Measurements from ENCODE around the gene SYNGAP1.

The SYNGAP1 gene

DNA sequence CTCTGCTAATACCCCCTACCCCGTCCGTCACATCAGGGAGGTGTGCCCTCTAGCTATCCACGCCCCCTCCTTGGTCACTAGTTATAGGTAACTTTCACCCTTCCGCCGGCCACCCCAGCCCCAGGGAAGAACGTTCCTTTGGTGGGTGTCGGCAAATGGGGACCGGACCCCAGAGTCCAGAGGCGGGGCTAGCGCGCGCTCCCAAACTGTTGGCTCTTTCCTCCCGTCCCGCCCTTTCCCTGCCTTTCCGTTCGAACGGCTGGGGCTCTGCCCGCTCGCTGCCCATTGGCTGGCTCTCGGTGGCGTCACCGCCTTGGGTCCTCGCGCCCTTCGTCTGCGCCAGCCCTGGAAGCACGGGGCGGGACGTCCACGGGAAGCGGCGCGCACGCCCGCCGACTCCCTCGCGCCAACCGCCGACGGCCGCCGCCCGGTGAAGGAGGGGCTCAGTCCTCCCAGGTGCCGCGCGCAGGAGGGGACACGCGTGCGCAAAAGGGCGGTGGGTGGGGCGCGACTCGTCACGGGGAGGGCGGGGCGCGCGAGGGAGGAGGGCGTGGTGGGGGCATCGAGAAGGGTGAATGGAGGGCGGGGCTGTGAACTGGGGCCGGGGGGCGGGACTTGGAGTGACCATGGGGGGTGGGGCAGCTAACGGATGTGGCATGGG is 9.7 kb upstream of the SYNGAP1 start:
- no peak overlapping the region for H4K8ac ChIP-seq (ENCODE audit: low read depth, low read length)
- no peak overlapping the region for H2BK12ac ChIP-seq (ENCODE audit: low read length)
- no peaks in the 10 kb centered on the region for H3K27me3 ChIP-seq (ENCODE audit: control insufficient read depth in 3 of 3, insufficient read depth in 3 of 3, low read depth in 1 of 3, low read length in 3 of 3)
- H3K4me1 ChIP-seq (ENCODE audit: control insufficient read depth in 2 of 2, insufficient read depth in 1 of 2, low read depth in 1 of 2, low read length in 2 of 2), result peaks cover 3 to 4% of the 10 kb centered on the region in 2 donors
- peak overlapping the region; percentile 97 for H3K23ac ChIP-seq (ENCODE audit: low read depth, low read length, poor library complexity)
- H2AK5ac ChIP-seq (ENCODE audit: low read depth, low read length), result no peak overlapping the region
- peak overlapping the region; percentile 88 for H2AFZ ChIP-seq (ENCODE audit: low read length)
- no peaks in the 10 kb centered on the region for H3K79me1 ChIP-seq (ENCODE audit: low read depth, low read length)
- H3K27ac ChIP-seq (replicated peaks; ENCODE audit: low read length), result peak overlapping the region; percentile 98
- no peak overlapping the region for H4K91ac ChIP-seq (ENCODE audit: low read depth, low read length, poor library complexity)
- peak overlapping the region; percentile 69 for H3K18ac ChIP-seq (ENCODE audit: low read length)
- H2BK5ac ChIP-seq (ENCODE audit: low read length), result peak overlapping the region; percentile 79
- H3K4me3 ChIP-seq (ENCODE audit: low read length in 2 of 2), result peak overlapping the region; percentile 66 to 78
- H3K4ac ChIP-seq (ENCODE audit: low read length), result no peak overlapping the region
- no peak overlapping the region for H2BK15ac ChIP-seq (ENCODE audit: low read length)
- H3K9ac ChIP-seq (ENCODE audit: low read depth, low read length, poor library complexity), result peak overlapping the region; percentile 78
- H2BK120ac ChIP-seq (ENCODE audit: low read depth, low read length), result no peak overlapping the region
- peak; percentile 99 for DNase-seq (ENCODE audit: low spot score)
- H3K9me3 ChIP-seq (replicated peaks in 1 of 2; ENCODE audit: control insufficient read depth in 2 of 2, insufficient read depth in 1 of 2, low read depth in 1 of 2, low read length in 2 of 2), result no peaks in the 10 kb centered on the region
- no CpG with 5 or more reads among the region's 65 CpGs for WGBS, 2 donors (ENCODE audit: extremely low coverage in 2 of 2, insufficient read length in 2 of 2, insufficient replicate concordance in 1 of 2)
- peaks cover 45 to 73% of the 10 kb centered on the region in 2 donors for H3K36me3 ChIP-seq (replicated peaks in 1 of 2; ENCODE audit: control insufficient read depth in 2 of 2, insufficient read depth in 2 of 2, low read length in 2 of 2)
- H3K14ac ChIP-seq (ENCODE audit: low read length), result no peak overlapping the region
- peak overlapping the region; percentile 66 for H3K4me2 ChIP-seq (ENCODE audit: insufficient read depth, low read length, poor library complexity, severe bottlenecking)

DNA sequence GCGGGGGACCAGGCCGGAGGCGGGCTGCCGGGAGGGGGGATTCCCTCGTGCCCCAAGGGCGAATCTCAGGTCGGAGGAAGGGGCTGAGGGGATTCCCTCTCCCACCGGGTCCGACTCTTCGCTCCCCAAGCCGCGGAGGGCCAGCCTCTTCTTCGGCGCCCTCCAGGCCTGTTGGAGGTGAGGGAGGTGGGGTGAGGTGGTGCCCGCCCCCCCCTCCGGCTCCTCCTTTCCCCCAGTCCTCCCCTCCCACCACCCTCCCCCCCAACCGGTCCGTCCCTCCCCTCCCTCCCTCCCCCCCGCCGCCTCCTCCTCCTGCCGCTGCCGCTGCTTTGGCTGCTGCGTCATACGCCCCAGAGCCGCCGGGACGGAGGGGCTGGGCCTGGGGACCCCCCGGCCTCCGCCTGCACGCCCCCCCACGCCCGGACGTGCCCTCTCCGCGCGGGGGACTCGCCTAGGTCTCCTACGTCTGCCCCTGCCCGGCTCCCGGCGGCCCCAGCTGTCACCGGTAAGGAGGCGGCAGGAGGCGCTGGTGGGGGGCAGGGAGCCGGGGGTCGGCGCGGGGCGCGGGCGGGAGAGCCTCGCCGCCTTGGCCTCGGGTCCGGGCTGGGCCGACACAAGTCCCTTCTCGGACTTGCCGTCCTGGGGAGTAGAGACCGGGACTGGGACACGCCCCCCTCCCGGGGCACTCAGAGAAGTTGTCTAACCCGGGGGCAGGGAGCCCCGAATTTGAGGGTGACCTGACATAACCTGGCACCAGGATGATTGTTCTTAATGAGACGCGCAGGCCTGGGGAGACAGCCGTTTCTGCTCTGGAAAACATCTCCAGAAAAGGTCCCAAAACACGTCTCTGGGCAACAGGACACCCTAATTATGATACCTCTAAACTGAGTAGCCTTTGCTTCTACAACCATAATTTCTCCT is 8.9 kb upstream of the SYNGAP1 start, which contains the start of gene PHF1:
PHF1 (plus strand) TSS at position 304 of the 921 bp plus-strand sequence. CDS start 1,250 bp downstream, outside the sequence.
- peak within 1 kb of the TSS; percentile 49 for H2BK15ac ChIP-seq (ENCODE audit: low read length)
- WGBS, 2 donors (ENCODE audit: extremely low coverage in 2 of 2, insufficient read length in 2 of 2, insufficient replicate concordance in 1 of 2), result no CpG with 5 or more reads among the region's 67 CpGs
- peak within 1 kb of the TSS; percentile 98 for H3K18ac ChIP-seq (ENCODE audit: low read length)
- no peak within 1 kb of the TSS for H4K91ac ChIP-seq (ENCODE audit: low read depth, low read length, poor library complexity)
- H3K9ac ChIP-seq (ENCODE audit: low read depth, low read length, poor library complexity), result peak within 1 kb of the TSS; percentile 91
- peak within 1 kb of the TSS; percentile 66 to 92 for H3K4me3 ChIP-seq (ENCODE audit: low read length in 2 of 2)
- H3K79me1 ChIP-seq (ENCODE audit: low read depth, low read length), result no peaks in the 10 kb centered on the region
- H3K4me2 ChIP-seq (ENCODE audit: insufficient read depth, low read length, poor library complexity, severe bottlenecking), result peak within 1 kb of the TSS; percentile 73
- no peaks in the 10 kb centered on the region for H3K9me3 ChIP-seq (replicated peaks in 1 of 2; ENCODE audit: control insufficient read depth in 2 of 2, insufficient read depth in 1 of 2, low read depth in 1 of 2, low read length in 2 of 2)
- no peaks in the 10 kb centered on the region for H3K27me3 ChIP-seq (ENCODE audit: control insufficient read depth in 3 of 3, insufficient read depth in 3 of 3, low read depth in 1 of 3, low read length in 3 of 3)
- H2AK5ac ChIP-seq (ENCODE audit: low read depth, low read length), result peak within 1 kb of the TSS; percentile 77
- no peak within 1 kb of the TSS for H2BK12ac ChIP-seq (ENCODE audit: low read length)
- H3K23ac ChIP-seq (ENCODE audit: low read depth, low read length, poor library complexity), result peak within 1 kb of the TSS; percentile 97
- peak within 1 kb of the TSS; percentile 98 for H3K27ac ChIP-seq (replicated peaks; ENCODE audit: low read length)
- H3K4ac ChIP-seq (ENCODE audit: low read length), result no peak within 1 kb of the TSS
- H3K36me3 ChIP-seq (replicated peaks in 1 of 2; ENCODE audit: control insufficient read depth in 2 of 2, insufficient read depth in 2 of 2, low read length in 2 of 2), result peaks cover 44 to 73% of the 10 kb centered on the region in 2 donors
- H2BK5ac ChIP-seq (ENCODE audit: low read length), result peak within 1 kb of the TSS; percentile 79
- H3K4me1 ChIP-seq (ENCODE audit: control insufficient read depth in 2 of 2, insufficient read depth in 1 of 2, low read depth in 1 of 2, low read length in 2 of 2), result peaks cover 3 to 7% of the 10 kb centered on the region in 2 donors
- H4K8ac ChIP-seq (ENCODE audit: low read depth, low read length), result no peak within 1 kb of the TSS
- no peak for DNase-seq (ENCODE audit: low spot score)
- H2AFZ ChIP-seq (ENCODE audit: low read length), result peak within 1 kb of the TSS; percentile 88
- no peak within 1 kb of the TSS for H2BK120ac ChIP-seq (ENCODE audit: low read depth, low read length)
- H3K14ac ChIP-seq (ENCODE audit: low read length), result no peak within 1 kb of the TSS

DNA sequence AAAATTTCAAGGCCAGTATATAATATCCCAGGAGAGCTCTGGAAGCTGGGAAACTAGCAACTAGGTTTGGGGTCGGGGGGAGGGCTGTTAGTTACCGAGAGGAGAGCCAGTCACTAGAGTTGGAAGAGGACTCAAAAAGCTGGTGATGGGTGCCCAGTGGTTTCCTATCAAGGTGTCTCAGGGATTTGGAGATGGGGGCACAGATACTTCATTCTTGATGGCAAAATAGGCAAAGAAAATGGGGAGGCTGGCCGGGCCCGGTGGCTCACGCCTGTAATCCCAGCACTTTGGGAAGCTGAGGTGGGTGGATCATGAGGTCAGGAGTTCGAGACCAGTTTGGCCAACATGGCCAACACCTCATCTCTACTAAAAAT is 8.2 kb upstream of the SYNGAP1 start:
- DNase-seq (ENCODE audit: low spot score), result no peak
- no peak overlapping the region for H3K23ac ChIP-seq (ENCODE audit: low read depth, low read length, poor library complexity)
- H3K9me3 ChIP-seq (replicated peaks in 1 of 2; ENCODE audit: control insufficient read depth in 2 of 2, insufficient read depth in 1 of 2, low read depth in 1 of 2, low read length in 2 of 2), result no peaks in the 10 kb centered on the region
- no peak overlapping the region for H2BK120ac ChIP-seq (ENCODE audit: low read depth, low read length)
- no peak overlapping the region for H2BK12ac ChIP-seq (ENCODE audit: low read length)
- no peak overlapping the region for H3K4ac ChIP-seq (ENCODE audit: low read length)
- no peak overlapping the region for H4K91ac ChIP-seq (ENCODE audit: low read depth, low read length, poor library complexity)
- no peak overlapping the region for H2AK5ac ChIP-seq (ENCODE audit: low read depth, low read length)
- peaks cover 41 to 73% of the 10 kb centered on the region in 2 donors for H3K36me3 ChIP-seq (replicated peaks in 1 of 2; ENCODE audit: control insufficient read depth in 2 of 2, insufficient read depth in 2 of 2, low read length in 2 of 2)
- no peak overlapping the region for H3K14ac ChIP-seq (ENCODE audit: low read length)
- H3K18ac ChIP-seq (ENCODE audit: low read length), result no peak overlapping the region
- peak overlapping the region; percentile 73 for H3K4me2 ChIP-seq (ENCODE audit: insufficient read depth, low read length, poor library complexity, severe bottlenecking)
- no CpG with 5 or more reads among the region's 6 CpGs for WGBS, 2 donors (ENCODE audit: extremely low coverage in 2 of 2, insufficient read length in 2 of 2, insufficient replicate concordance in 1 of 2)
- no peak overlapping the region for H4K8ac ChIP-seq (ENCODE audit: low read depth, low read length)
- no peak overlapping the region for H3K27ac ChIP-seq (replicated peaks; ENCODE audit: low read length)
- H3K9ac ChIP-seq (ENCODE audit: low read depth, low read length, poor library complexity), result no peak overlapping the region
- no peaks in the 10 kb centered on the region for H3K27me3 ChIP-seq (ENCODE audit: control insufficient read depth in 3 of 3, insufficient read depth in 3 of 3, low read depth in 1 of 3, low read length in 3 of 3)
- no peak overlapping the region for H2BK15ac ChIP-seq (ENCODE audit: low read length)
- no peaks in the 10 kb centered on the region for H3K79me1 ChIP-seq (ENCODE audit: low read depth, low read length)
- H2AFZ ChIP-seq (ENCODE audit: low read length), result no peak overlapping the region
- peak overlapping the region; percentile 66 to 92 for H3K4me3 ChIP-seq (ENCODE audit: low read length in 2 of 2)
- no peak overlapping the region for H2BK5ac ChIP-seq (ENCODE audit: low read length)
- H3K4me1 ChIP-seq (ENCODE audit: control insufficient read depth in 2 of 2, insufficient read depth in 1 of 2, low read depth in 1 of 2, low read length in 2 of 2), result peaks cover 6 to 11% of the 10 kb centered on the region in 2 donors

Measured in neuronal stem cell (in vitro differentiated cells).